Liver (tissue), 9 donors: ENCODE data around the gene NFYB. TPM values are rescaled to one million over a fixed set of nuclear protein-coding genes. Genes with fewer than 3 reads are reported as not detected.

Experiments
- DNase-seq: peaks from one replicate; pipeline ENCODE4 v3.0.0-alpha.2; 2017; ENCODE audit warnings: low spot score
- H3K27ac ChIP-seq, 2 donors: one replicate each; pipeline ENCODE4 v1.7.0; 2013; ENCODE audit warnings: inconsistent platforms in 2 of 2, low read length in 2 of 2, control low read depth in 1 of 2, low read depth in 1 of 2, mild to moderate bottlenecking in 1 of 2
- H3K27me3 ChIP-seq, 4 donors: one replicate each; pipeline versions ENCODE4 v1.6.1 to v1.7.0; 2013; ENCODE audit warnings: low read length in 3 of 4, inconsistent platforms in 1 of 4, mild to moderate bottlenecking in 1 of 4, moderate library complexity in 1 of 4; ENCODE audit not compliant: control insufficient read depth in 4 of 4, insufficient read depth in 4 of 4
- H3K36me3 ChIP-seq, 4 donors: one replicate each; pipeline versions ENCODE4 v1.6.1 to v1.7.0; 2013; ENCODE audit warnings: low read length in 3 of 4, mild to moderate bottlenecking in 3 of 4, low read depth in 1 of 4, moderate library complexity in 1 of 4; ENCODE audit not compliant: control insufficient read depth in 4 of 4, insufficient read depth in 3 of 4
- H3K4me1 ChIP-seq, 4 donors: one replicate each; pipeline versions ENCODE4 v1.6.1 to v1.7.0; 2013; ENCODE audit warnings: low read length in 3 of 4, mild to moderate bottlenecking in 3 of 4, moderate library complexity in 1 of 4; ENCODE audit not compliant: control insufficient read depth in 4 of 4, insufficient read depth in 4 of 4
- H3K4me3 ChIP-seq, 3 donors: one replicate each; pipeline versions ENCODE4 v1.6.1 to v1.7.0; 2013; ENCODE audit warnings: low read length in 3 of 3, control low read depth in 1 of 3, low read depth in 1 of 3, mild to moderate bottlenecking in 1 of 3
- H3K9ac ChIP-seq, 2 donors: one replicate each; pipeline ENCODE4 v1.7.0; 2013; ENCODE audit warnings: low read length in 2 of 2, mild to moderate bottlenecking in 2 of 2, moderate library complexity in 2 of 2, control low read depth in 1 of 2, low read depth in 1 of 2
- H3K9me3 ChIP-seq, 4 donors: one replicate each; pipeline versions ENCODE4 v1.6.1 to v1.7.0; 2013; ENCODE audit warnings: low read length in 3 of 4; ENCODE audit not compliant: control insufficient read depth in 4 of 4
- EGR1 ChIP-seq, 2 donors: IDR thresholded peaks; 2 replicates each; pipeline ENCODE4 v1.6.1; 2016 to 2018; ENCODE audit warnings: antibody characterized with exemption in 2 of 2, low read depth in 2 of 2
- FOXA1 ChIP-seq: IDR thresholded peaks from 2 replicates; pipeline ENCODE4 v1.6.1; 2016; ENCODE audit warnings: antibody characterized with exemption
- FOXA2 ChIP-seq: IDR thresholded peaks from 2 replicates; pipeline ENCODE4 v1.6.1; 2016; ENCODE audit warnings: antibody characterized with exemption
- GABPA ChIP-seq, 2 donors: IDR thresholded peaks in 1 of 2; conservative IDR thresholded peaks in 1 of 2; 2 replicates each; pipeline ENCODE4 v1.6.1; 2016; ENCODE audit warnings: antibody characterized with exemption in 2 of 2, mild to moderate bottlenecking in 1 of 2, moderate library complexity in 1 of 2
- HNF4A ChIP-seq, 2 donors: conservative IDR thresholded peaks; 2 replicates each; pipeline ENCODE4 v1.6.1; 2016; ENCODE audit warnings: antibody characterized with exemption in 2 of 2, mild to moderate bottlenecking in 2 of 2
- HNF4G ChIP-seq: IDR thresholded peaks from 2 replicates; pipeline ENCODE4 v1.6.1; 2016; ENCODE audit warnings: antibody characterized with exemption
- JUND ChIP-seq, 2 donors: IDR thresholded peaks; 2 replicates each; pipeline ENCODE4 v1.6.1; 2016; ENCODE audit warnings: antibody characterized with exemption in 2 of 2
- NR2F2 ChIP-seq: IDR thresholded peaks from 2 replicates; pipeline ENCODE4 v1.6.1; 2016; ENCODE audit warnings: antibody characterized with exemption
- RAD21 ChIP-seq, 2 donors: IDR thresholded peaks; 2 replicates each; pipeline ENCODE4 v1.6.1; 2016; ENCODE audit warnings: antibody characterized with exemption in 2 of 2, mild to moderate bottlenecking in 2 of 2
- RXRA ChIP-seq, 2 donors: IDR thresholded peaks; 2 replicates each; pipeline ENCODE4 v1.6.1; 2017 to 2018; ENCODE audit warnings: antibody characterized with exemption in 2 of 2, mild to moderate bottlenecking in 1 of 2
- SP1 ChIP-seq: IDR thresholded peaks from 2 replicates; pipeline ENCODE4 v1.6.1; 2018; ENCODE audit warnings: antibody characterized with exemption, mild to moderate bottlenecking
- TAF1 ChIP-seq: conservative IDR thresholded peaks from 2 replicates; pipeline ENCODE4 v1.6.1; 2016; ENCODE audit warnings: antibody characterized with exemption, mild to moderate bottlenecking
- YY1 ChIP-seq: IDR thresholded peaks from 2 replicates; pipeline ENCODE4 v1.6.1; 2016; ENCODE audit warnings: antibody characterized with exemption, mild to moderate bottlenecking
- WGBS: extraction: QIAGEN DNeasy Blood & Tissue Kit; methylation state at CpG from one replicate; pipeline ENCODE4 v1.1.7; 2013; 5-methylcytosine and 5-hydroxymethylcytosine counted together
- polyA plus RNA-seq, 2 donors: library from polyadenylated mRNA; stranded (reverse) in 1 of 2; unstranded in 1 of 2; fragments of 200-250 nt in 1 of 2; fragments of >200 nt in 1 of 2; fragmentation: Nextera tagmentation in 1 of 2; extraction: Ambion mirVana in 1 of 2; gene quantifications; one replicate each; pipeline versions ENCODE4 v1.2.1 to v1.2.3, GENCODE V29; 2013 to 2015
- total RNA-seq, 2 donors: library from RNA; depleted of rRNA; stranded (reverse); fragments of >200 nt; gene quantifications; one replicate each; pipeline ENCODE4 v1.2.3, GENCODE V29; 2014
- TF ChIP-seq, protein P1 (sequence below): IDR thresholded peaks from 2 replicates; pipeline ENCODE4 v1.6.1; 2016; ENCODE audit warnings: antibody characterized with exemption
- TF ChIP-seq, protein P2 (sequence below): fragments of 150-350 bp; IDR thresholded peaks from 2 replicates; pipeline ENCODE4 v1.5.1; 2017; ENCODE audit warnings: improper control_type of control experiment, low read depth, low read length; ENCODE audit not compliant: missing input control
- TF ChIP-seq, protein P3 (sequence below): IDR thresholded peaks from 2 replicates; pipeline ENCODE4 v1.6.1; 2016; ENCODE audit warnings: antibody characterized with exemption
- donor health status: healthy.
- donor health status: healthy.
- donor health status: healthy.
- donor health status: healthy.
- donor health status: healthy.

Gene NFYB
- total and polyA plus RNA-seq, 4 donors = 7.6 to 14.6 (median 11.5) TPM

DNA sequence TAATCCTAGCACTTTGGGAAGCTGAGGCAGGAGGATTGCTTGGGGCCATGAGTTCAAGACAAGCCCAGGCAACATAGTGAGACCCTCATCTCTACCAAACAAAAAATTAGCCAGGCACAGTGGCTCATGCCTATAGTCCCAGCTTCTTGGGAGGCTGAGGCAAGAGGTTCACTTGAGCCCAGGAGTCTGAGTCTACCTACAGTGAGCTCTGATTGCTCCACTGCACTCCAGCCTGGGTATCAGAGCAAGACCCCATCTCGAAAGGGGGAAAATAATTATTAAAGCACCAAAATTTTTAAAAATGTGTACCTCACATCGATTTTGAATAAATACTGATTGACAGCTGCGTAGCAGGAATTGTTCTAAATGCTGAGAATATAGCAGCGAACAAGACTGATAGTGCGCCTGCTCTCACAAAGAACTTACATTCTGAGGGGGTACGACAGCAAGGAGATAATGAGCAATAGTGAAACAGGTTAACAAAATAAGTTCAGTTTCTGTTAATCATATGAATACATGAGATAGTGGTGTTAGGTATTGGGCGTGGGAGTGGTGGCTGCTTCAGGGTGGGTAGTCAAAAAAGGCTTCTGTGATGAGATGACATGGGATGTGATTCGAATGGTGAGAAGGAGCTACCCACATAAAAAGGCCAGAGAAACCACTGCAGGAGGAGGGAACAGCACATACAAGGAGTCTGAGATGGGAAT lies 54.1 kb downstream of the NFYB start:
- no peak overlapping the region for H3K4me3 ChIP-seq
- WGBS = 93% methylated on average over 8 of the region's 8 CpGs
- H3K27ac ChIP-seq = no peak overlapping the region
- no peaks in the 10 kb centered on the region for H3K4me1 ChIP-seq
- H3K9ac ChIP-seq = no peak overlapping the region
- no peak for TF ChIP-seq GABPA (IDR thresholded peaks at IDR 0.05 in 1 of 2, conservative IDR thresholded peaks at IDR 0.05 in 1 of 2)
- TF ChIP-seq, protein P1, sequence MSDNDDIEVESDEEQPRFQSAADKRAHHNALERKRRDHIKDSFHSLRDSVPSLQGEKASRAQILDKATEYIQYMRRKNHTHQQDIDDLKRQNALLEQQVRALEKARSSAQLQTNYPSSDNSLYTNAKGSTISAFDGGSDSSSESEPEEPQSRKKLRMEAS = no peak
- no peak for TF ChIP-seq TAF1
- no peak for TF ChIP-seq FOXA2
- TF ChIP-seq NR2F2 = no peak
- TF ChIP-seq, protein P2, sequence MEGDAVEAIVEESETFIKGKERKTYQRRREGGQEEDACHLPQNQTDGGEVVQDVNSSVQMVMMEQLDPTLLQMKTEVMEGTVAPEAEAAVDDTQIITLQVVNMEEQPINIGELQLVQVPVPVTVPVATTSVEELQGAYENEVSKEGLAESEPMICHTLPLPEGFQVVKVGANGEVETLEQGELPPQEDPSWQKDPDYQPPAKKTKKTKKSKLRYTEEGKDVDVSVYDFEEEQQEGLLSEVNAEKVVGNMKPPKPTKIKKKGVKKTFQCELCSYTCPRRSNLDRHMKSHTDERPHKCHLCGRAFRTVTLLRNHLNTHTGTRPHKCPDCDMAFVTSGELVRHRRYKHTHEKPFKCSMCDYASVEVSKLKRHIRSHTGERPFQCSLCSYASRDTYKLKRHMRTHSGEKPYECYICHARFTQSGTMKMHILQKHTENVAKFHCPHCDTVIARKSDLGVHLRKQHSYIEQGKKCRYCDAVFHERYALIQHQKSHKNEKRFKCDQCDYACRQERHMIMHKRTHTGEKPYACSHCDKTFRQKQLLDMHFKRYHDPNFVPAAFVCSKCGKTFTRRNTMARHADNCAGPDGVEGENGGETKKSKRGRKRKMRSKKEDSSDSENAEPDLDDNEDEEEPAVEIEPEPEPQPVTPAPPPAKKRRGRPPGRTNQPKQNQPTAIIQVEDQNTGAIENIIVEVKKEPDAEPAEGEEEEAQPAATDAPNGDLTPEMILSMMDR = no peak
- TF ChIP-seq SP1 = no peak
- no peak for TF ChIP-seq FOXA1
- TF ChIP-seq, protein P3, sequence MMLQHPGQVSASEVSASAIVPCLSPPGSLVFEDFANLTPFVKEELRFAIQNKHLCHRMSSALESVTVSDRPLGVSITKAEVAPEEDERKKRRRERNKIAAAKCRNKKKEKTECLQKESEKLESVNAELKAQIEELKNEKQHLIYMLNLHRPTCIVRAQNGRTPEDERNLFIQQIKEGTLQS = no peak
- TF ChIP-seq RXRA (IDR thresholded peaks at IDR 0.05) = no peak
- TF ChIP-seq JUND (IDR thresholded peaks at IDR 0.05) = no peak
- no peaks in the 10 kb centered on the region for H3K9me3 ChIP-seq
- DNase-seq = no peak
- peaks cover 7 to 46% (median 30%) of the 10 kb centered on the region in 4 donors for H3K36me3 ChIP-seq
- H3K27me3 ChIP-seq = no peaks in the 10 kb centered on the region

DNA sequence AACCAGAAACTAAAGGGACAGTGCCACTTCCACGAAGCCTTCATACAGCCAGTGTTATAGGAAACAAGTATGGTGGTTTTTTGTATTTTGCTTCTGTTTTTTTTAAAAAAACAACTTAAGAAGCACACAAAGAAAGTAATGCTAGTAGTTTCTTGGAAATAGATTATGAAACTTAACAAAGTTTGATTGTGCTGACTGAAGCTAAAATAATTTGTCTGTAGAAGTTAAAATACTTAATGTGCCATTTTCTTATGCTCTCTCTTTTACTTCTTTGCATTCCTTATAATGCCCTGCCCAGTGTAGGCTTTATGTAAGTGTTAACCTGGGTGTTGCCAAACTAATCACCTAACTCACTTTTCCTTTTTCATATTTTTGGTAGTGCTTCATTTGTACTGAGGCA lies 57.2 kb downstream of the NFYB start:
- TF ChIP-seq, protein P1 = no peak
- no peak for TF ChIP-seq EGR1 (IDR thresholded peaks at IDR 0.05; ENCODE audit: low read depth in 2 of 2)
- TF ChIP-seq, protein P3 = no peak
- TF ChIP-seq YY1 = no peak
- TF ChIP-seq NR2F2 = no peak
- no peak for TF ChIP-seq HNF4G
- no peak for TF ChIP-seq RXRA (IDR thresholded peaks at IDR 0.05)
- TF ChIP-seq RAD21 (IDR thresholded peaks at IDR 0.05) = no peak
- no peak for TF ChIP-seq HNF4A (conservative IDR thresholded peaks at IDR 0.05)
- peaks cover 0 to 1% (median 0%) of the 10 kb centered on the region in 4 donors for H3K4me1 ChIP-seq
- H3K27me3 ChIP-seq = no peaks in the 10 kb centered on the region
- H3K9ac ChIP-seq = no peak overlapping the region
- no peak for DNase-seq
- H3K9me3 ChIP-seq = no peaks in the 10 kb centered on the region
- 85% methylated on average over 1 of the region's 1 CpG for WGBS
- H3K36me3 ChIP-seq = peaks cover 3 to 32% (median 13%) of the 10 kb centered on the region in 4 donors
- H3K4me3 ChIP-seq = no peak overlapping the region
- H3K27ac ChIP-seq = no peak overlapping the region
